Mucosa of rectum (tissue), 2 donors: ENCODE data around the gene SLC4A2.

Experiments
- H3K27ac ChIP-seq, 2 donors: one replicate each; pipeline ENCODE4 v1.7.0; 2013; ENCODE audit warnings: inconsistent platforms in 2 of 2, low read depth in 2 of 2, low read length in 2 of 2
- H3K27me3 ChIP-seq, 2 donors: one replicate each; pipeline ENCODE4 v1.7.0; 2013; ENCODE audit warnings: low read length in 2 of 2; ENCODE audit not compliant: control insufficient read depth in 2 of 2, insufficient read depth in 2 of 2
- H3K36me3 ChIP-seq, 2 donors: one replicate each; pipeline ENCODE4 v1.7.0; 2013; ENCODE audit warnings: low read length in 2 of 2; ENCODE audit not compliant: control insufficient read depth in 2 of 2, insufficient read depth in 2 of 2
- H3K4me1 ChIP-seq, 2 donors: one replicate each; pipeline ENCODE4 v1.7.0; 2013; ENCODE audit warnings: low read length in 2 of 2, mild to moderate bottlenecking in 1 of 2; ENCODE audit not compliant: control insufficient read depth in 2 of 2, insufficient read depth in 2 of 2
- H3K4me3 ChIP-seq, 2 donors: one replicate each; pipeline ENCODE4 v1.7.0; 2013; ENCODE audit warnings: low read length in 2 of 2
- H3K9ac ChIP-seq, 2 donors: one replicate each; pipeline ENCODE4 v1.7.0; 2013; ENCODE audit warnings: low read length in 2 of 2, low read depth in 1 of 2, mild to moderate bottlenecking in 1 of 2
- H3K9me3 ChIP-seq, 2 donors: one replicate each; pipeline ENCODE4 v1.7.0; 2013; ENCODE audit warnings: low read length in 2 of 2; ENCODE audit not compliant: control insufficient read depth in 2 of 2
- donor health status: healthy.
- donor health status: Normal muscosa, but diverticular disease.

SLC4A2 gene

DNA sequence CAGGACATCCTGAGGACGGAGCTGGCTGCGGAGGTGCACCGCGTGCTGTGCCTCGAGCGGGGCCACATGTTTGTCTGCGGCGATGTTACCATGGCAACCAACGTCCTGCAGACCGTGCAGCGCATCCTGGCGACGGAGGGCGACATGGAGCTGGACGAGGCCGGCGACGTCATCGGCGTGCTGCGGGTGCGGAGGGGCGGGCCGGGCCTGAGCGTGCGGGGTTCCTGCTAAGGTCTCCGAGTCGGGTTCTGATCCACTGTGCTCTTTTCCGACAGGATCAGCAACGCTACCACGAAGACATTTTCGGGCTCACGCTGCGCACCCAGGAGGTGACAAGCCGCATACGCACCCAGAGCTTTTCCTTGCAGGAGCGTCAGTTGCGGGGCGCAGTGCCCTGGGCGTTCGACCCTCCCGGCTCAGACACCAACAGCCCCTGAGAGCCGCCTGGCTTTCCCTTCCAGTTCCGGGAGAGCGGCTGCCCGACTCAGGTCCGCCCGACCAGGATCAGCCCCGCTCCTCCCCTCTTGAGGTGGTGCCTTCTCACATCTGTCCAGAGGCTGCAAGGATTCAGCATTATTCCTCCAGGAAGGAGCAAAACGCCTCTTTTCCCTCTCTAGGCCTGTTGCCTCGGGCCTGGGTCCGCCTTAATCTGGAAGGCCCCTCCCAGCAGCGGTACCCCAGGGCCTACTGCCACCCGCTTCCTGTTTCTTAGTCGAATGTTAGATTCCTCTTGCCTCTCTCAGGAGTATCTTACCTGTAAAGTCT lies 45.5 kb upstream of the SLC4A2 start:
- H3K4me1 ChIP-seq, result peaks cover 19 to 34% of the 10 kb centered on the region in 2 donors
- no peaks in the 10 kb centered on the region for H3K36me3 ChIP-seq
- no peaks in the 10 kb centered on the region for H3K9me3 ChIP-seq
- H3K27ac ChIP-seq, result no peak overlapping the region
- H3K9ac ChIP-seq, result peak overlapping the region; percentile 5 to 44
- H3K27me3 ChIP-seq, result peaks cover 0 to 6% of the 10 kb centered on the region in 2 donors
- H3K4me3 ChIP-seq, result peak overlapping the region; percentile 9 to 60

- Histone ChIP-seq H3K27me3 (peaks cover 7 to 17% of the 10 kb centered on the region in 2 donors), H3K9me3 (no peaks in the 10 kb centered on the region), H3K9ac (no peak overlapping the region), H3K4me3 (no peak overlapping the region), H3K36me3 (no peaks in the 10 kb centered on the region), H3K4me1 (peaks cover 20 to 34% of the 10 kb centered on the region in 2 donors), H3K27ac (no peak overlapping the region)
Observed at GRCh38 chr7:151014950-151015349, 44.4 kb upstream of the SLC4A2 start.

- Histone ChIP-seq H3K4me1 (peaks cover 20 to 30% of the 10 kb centered on the region in 2 donors), H3K36me3 (no peaks in the 10 kb centered on the region), H3K27ac (no peak overlapping the region), H3K27me3 (peaks cover 15 to 20% of the 10 kb centered on the region in 2 donors), H3K9ac (no peak overlapping the region), H3K9me3 (no peaks in the 10 kb centered on the region), H3K4me3 (no peak overlapping the region)
Observed at GRCh38 chr7:151015967-151016366, 43.4 kb upstream of the SLC4A2 start.

GRCh38 chr7:151016505-151016904 lies 42.9 kb upstream of the SLC4A2 start:
- Histone ChIP-seq H3K4me3 (no peak overlapping the region), H3K36me3 (no peaks in the 10 kb centered on the region), H3K27ac (no peak overlapping the region), H3K9me3 (no peaks in the 10 kb centered on the region), H3K4me1 (peaks cover 20 to 30% of the 10 kb centered on the region in 2 donors), H3K9ac (no peak overlapping the region), H3K27me3 (peaks cover 15 to 20% of the 10 kb centered on the region in 2 donors)

DNA sequence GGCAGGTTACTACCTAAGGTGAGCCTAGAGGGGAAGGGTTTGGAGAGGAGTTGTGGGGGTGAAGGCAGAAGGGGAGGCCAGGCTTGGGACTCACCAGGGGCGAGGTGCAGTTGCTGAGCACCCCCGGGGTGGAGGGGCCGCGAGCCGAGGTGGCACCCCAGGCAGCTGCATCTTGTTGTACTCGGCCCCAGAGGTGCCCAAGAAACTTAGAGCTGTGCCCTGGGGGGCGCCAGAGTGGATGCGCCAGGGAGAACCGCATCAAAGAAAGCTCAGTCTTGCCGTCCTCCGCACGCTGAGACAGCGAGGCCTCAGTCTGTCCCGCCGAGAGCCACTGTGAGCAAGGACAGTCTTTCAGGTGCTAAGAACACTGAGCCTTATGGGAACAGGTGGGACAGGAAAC lies 42.4 kb upstream of the SLC4A2 start:
- no peaks in the 10 kb centered on the region for H3K9me3 ChIP-seq

GRCh38 chr7:151017370-151017952 lies 41.9 kb upstream of the SLC4A2 start:
- H3K27ac ChIP-seq, result no peak overlapping the region
- no peak overlapping the region for H3K4me3 ChIP-seq
- H3K9ac ChIP-seq, result no peak overlapping the region
- H3K4me1 ChIP-seq, result peaks cover 13 to 23% of the 10 kb centered on the region in 2 donors
- no peaks in the 10 kb centered on the region for H3K9me3 ChIP-seq
- H3K27me3 ChIP-seq, result peaks cover 15 to 20% of the 10 kb centered on the region in 2 donors
- no peaks in the 10 kb centered on the region for H3K36me3 ChIP-seq

More for the DNA sequence above, 42.4 kb upstream of the SLC4A2 start:
- Histone ChIP-seq H3K36me3 (no peaks in the 10 kb centered on the region), H3K4me1 (peaks cover 16 to 29% of the 10 kb centered on the region in 2 donors), H3K9ac (no peak overlapping the region), H3K27me3 (peaks cover 15 to 20% of the 10 kb centered on the region in 2 donors), H3K27ac (no peak overlapping the region), H3K4me3 (no peak overlapping the region)

GRCh38 chr7:151017953-151018420 lies 41.4 kb upstream of the SLC4A2 start:
- no peak overlapping the region for H3K27ac ChIP-seq
- no peaks in the 10 kb centered on the region for H3K9me3 ChIP-seq
- H3K27me3 ChIP-seq, result peaks cover 15 to 20% of the 10 kb centered on the region in 2 donors

DNA sequence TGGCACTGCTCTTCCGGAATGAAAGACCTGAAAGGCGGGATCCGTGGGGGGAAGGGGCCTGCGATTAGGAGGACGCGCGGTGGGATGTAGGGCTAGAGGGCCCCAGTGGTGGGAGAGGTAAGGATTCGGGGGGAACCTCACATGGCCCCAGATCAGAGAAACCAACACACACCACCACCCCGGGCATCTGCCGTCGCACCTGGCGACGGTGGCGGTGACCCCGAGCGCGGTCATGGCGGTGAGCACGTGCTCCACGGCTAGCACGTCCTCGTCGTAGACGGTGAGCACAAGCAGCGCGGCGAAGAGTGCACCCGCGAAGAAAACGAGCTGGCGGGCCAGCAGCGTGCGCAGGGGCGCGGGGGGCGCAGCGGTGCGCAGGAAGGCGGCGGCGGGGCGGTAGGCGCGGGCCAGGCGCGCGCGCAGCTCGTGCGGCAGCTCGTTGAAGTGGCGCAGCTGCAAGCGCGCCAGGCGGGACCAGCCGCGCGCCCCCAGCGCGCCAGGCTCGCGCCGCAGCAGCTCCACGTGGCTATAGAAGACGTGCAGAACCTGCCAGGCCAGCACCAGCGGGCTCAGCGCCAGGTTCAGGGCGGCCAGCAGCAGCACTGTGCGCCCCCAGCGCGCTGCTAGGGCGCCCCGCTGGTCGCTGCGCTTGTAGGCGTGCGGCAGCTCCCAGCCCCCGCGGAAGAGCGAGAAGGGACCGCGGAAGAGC lies 40.8 kb upstream of the SLC4A2 start:
- Histone ChIP-seq H3K27ac (no peak overlapping the region), H3K4me1 (peaks cover 8 to 16% of the 10 kb centered on the region in 2 donors), H3K27me3 (peaks cover 15 to 20% of the 10 kb centered on the region in 2 donors), H3K9me3 (no peaks in the 10 kb centered on the region), H3K9ac (no peak overlapping the region), H3K4me3 (peak overlapping the region; percentile 2 to 38), H3K36me3 (no peaks in the 10 kb centered on the region)

More at GRCh38 chr7:151017953-151018420, 41.4 kb upstream of the SLC4A2 start:
- Histone ChIP-seq H3K4me3 (peak overlapping the region in 1 of 2 donors; percentile 38), H3K4me1 (peaks cover 10 to 18% of the 10 kb centered on the region in 2 donors), H3K36me3 (no peaks in the 10 kb centered on the region), H3K9ac (no peak overlapping the region)

DNA sequence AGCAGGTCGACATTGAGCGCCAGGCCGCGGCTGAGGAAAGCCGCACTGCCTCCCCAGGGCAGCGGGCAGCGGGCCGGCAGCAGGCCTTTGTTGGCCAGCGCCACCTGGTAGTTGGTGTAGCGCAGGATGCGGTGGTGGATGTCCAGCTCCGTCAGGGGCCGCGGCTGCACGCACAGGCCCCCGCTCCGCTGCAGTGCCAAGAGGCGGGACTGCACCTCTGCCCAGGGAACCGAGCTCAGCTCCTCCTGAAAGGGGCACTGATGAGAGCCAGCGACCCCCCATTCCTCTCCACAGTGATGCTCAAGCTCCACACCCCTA lies 40.3 kb upstream of the SLC4A2 start:
- peaks cover 8 to 11% of the 10 kb centered on the region in 2 donors for H3K4me1 ChIP-seq
- no peaks in the 10 kb centered on the region for H3K9me3 ChIP-seq
- no peak overlapping the region for H3K27ac ChIP-seq
- H3K9ac ChIP-seq, result no peak overlapping the region
- peaks cover 15 to 20% of the 10 kb centered on the region in 2 donors for H3K27me3 ChIP-seq
- H3K36me3 ChIP-seq, result no peaks in the 10 kb centered on the region
- H3K4me3 ChIP-seq, result no peak overlapping the region

DNA sequence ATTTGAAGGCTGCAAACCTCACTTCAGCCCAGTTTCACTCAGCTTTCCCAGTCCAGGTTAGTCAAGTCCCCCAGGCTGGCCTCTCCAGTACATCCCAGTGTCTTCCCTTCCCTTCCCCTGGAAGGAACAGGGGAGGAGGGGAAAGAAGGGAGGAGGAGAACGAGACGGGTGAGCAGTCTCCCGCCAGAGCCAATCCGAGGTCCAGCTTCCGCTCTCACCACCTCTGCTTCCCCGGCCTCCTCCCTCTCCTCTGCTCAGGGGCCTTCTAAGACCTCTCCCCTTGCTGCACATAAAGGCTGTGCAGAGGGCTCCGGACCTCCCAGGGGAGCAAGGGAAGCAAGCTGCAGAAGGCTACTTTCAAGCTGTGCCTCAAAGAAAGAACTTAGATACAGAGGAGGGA lies 39.2 kb upstream of the SLC4A2 start:
- H3K27ac ChIP-seq, result no peak overlapping the region
- no peak overlapping the region for H3K9ac ChIP-seq
- H3K4me3 ChIP-seq, result no peak overlapping the region
- no peaks in the 10 kb centered on the region for H3K36me3 ChIP-seq
- H3K4me1 ChIP-seq, result peaks cover 8 to 10% of the 10 kb centered on the region in 2 donors
- H3K9me3 ChIP-seq, result no peaks in the 10 kb centered on the region
- H3K27me3 ChIP-seq, result peaks cover 15 to 20% of the 10 kb centered on the region in 2 donors
